GM12865 (cell line): Measurements from ENCODE around the gene B3GAT3.
"Not testable (repeated sequence)": the region's sequence is repeated elsewhere in the genome, so short reads cannot be mapped to it uniquely, and the experiment has no call there.

Experiments
- DNase-seq: peaks from one replicate; pipeline ENCODE4 v3.0.0; 2010; ENCODE audit warnings: low read depth
- H3K4me3 ChIP-seq: 2 replicates; pipeline ENCODE4 v1.5.1; 2011; ENCODE audit warnings: mild to moderate bottlenecking, low read depth, low read length, control low read depth
- CTCF ChIP-seq: IDR thresholded peaks from 2 replicates; pipeline ENCODE4 v1.5.1; 2011; ENCODE audit warnings: low read length, control low read depth, low read depth, inconsistent platforms; ENCODE audit not compliant: insufficient read depth; ENCODE audit errors: missing control alignments

The B3GAT3 gene

GRCh38 chr11:62665075-62665598 is 43.4 kb upstream of the B3GAT3 start, which contains the start of the genes C11orf98 and CSKMT:
C11orf98 (minus strand) TSS chr11:62665210; CDS start chr11:62665169, 41 bp downstream.
CSKMT (plus strand) TSS chr11:62665312; CDS start chr11:62665880, 568 bp downstream.
- peak within 1 kb of the TSS; percentile 94 for H3K4me3 ChIP-seq
- TF ChIP-seq CTCF = no peak
- DNase-seq = peak; percentile 97

DNA sequence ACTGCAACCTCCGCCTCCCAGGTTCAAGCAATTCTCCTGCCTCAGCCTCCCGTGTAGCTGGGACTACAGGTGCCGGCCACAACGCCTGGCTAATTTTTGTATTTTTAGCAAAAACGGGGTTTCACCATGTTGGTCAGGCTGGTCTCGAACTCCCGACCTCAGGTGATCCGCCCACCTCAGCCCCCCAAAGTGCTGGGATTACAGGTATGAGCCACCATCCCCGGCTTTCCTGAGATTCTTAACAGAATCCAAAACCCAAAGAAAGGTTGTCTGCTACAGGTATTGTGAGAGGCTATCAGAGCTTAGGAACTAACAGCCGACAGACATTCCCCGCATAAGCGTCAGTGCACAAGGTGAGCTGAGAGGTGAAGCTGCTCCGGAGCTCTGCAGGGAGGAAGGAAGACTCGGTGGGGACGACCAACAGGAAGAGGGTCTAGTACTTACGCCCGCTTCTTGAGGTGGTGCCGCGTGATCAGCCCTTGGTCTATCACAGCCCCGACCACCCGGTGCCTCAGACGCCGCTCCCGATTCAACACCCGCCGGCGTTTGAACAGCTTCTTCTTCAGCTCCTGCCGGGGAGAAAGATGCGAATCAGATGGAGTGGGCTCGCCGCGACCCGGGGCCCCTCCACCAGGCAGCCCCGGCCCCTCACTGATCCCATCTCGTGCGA is 42.8 kb upstream of the B3GAT3 start:
- DNase-seq = peak; percentile 86
- H3K4me3 ChIP-seq = peak overlapping the region; percentile 94
- TF ChIP-seq CTCF = no peak

DNA sequence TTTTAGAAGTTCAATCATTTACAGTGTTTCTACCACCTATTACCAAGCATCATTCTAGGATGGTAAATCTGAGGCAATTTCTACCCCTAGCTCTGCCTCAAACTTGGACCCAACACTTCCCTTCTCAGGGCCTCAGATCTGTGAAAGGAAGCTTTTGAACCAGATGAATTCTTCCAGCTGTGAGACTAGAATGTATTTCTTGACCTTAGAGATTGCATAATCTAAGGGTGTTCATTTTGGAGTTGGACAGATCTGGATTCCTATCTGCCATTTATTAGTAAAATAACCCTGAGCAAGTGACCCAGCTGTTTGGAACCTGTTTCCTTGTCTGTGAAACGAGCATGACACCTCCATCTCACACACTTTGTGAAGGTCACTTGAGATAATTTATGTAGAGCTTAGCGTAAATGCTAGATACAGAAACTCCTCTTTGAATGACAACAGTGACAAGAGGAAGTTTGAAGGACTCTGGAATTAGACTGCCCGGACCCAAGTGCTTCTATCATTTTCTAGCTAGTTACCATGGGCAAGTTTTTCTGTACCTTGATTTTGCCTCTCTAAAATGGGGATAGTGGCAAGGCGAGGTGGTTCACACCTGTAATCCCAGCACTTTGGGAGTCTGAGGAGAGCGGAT is 35.1 kb upstream of the B3GAT3 start:
- DNase-seq = no peak
- no peak for TF ChIP-seq CTCF
- H3K4me3 ChIP-seq = no peak overlapping the region

DNA sequence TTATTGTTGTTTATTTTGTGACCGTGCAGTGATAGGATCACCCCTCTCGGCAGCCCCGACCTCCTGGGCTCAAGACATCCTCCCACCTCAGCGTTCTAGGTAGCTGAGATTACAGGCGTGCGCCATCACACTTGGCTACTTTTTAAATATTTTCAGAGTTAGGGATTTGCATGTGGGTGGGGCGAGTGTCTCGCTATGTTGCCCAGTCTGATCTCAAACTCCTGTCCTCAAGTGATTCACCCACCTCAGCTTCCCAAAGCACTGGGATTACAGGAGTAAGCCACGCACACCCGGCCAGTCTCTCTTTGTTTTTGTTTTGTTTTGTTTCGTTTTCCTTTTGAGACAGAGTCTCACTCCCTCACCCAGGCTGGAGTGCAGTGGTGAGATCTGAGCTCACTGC is 32.5 kb upstream of the B3GAT3 start:
- H3K4me3 ChIP-seq = no peak overlapping the region
- TF ChIP-seq CTCF = no peak
- DNase-seq = no peak

- no peak for TF ChIP-seq CTCF
- H3K4me3 ChIP-seq = peak overlapping the region; percentile 95
- no peak for DNase-seq
Measured at GRCh38 chr11:62652161-62653006, 30.6 kb upstream of the B3GAT3 start.

DNA sequence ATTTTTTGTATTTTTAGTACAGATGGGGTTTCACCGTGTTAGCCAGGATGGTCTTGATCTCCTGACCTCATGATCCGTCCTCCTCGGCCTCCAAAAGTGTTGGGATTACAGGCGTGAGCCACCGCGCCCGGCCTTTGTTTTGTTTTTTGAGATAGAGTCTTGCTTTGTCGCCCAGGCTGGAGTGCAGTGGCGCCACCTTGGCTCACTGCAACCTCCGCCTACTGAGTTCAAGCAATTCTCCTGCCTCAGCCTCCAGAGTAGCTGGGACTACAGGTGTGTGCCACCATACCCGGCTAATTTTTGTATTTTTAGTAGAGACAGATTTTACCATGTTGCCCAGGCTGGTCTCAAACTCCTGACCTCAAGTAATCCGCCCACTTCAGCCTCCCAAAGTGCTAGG is 28.5 kb upstream of the B3GAT3 start:
- not testable (repeated sequence) for H3K4me3 ChIP-seq, DNase-seq

- TF ChIP-seq CTCF = no peak
- H3K4me3 ChIP-seq = no peak overlapping the region
- DNase-seq = no peak
Measured at GRCh38 chr11:62649486-62649885, 27.7 kb upstream of the B3GAT3 start.
